ENCODE results near the gene CYBC1. TPM values are rescaled to one million over a fixed set of nuclear protein-coding genes. Genes with fewer than 3 reads are reported as not detected.
"Not testable (repeated sequence)": the region's sequence is repeated elsewhere in the genome, so short reads cannot be mapped to it uniquely, and the experiment has no call there.

CYBC1 gene
- total and polyA plus RNA-seq, 3 donors from 2014 or later = 46.3 to 88.2 (median 61.1) TPM

GRCh38 chr17:82415336-82415735 lies 35.2 kb downstream of the CYBC1 start:
- Histone ChIP-seq H3K27ac (no peak overlapping the region), H3K4me3 (no peak overlapping the region), H3K9me3 (no peaks in the 10 kb centered on the region), H3K27me3 (no peaks in the 10 kb centered on the region), H3K4me1 (peaks cover 10% of the 10 kb centered on the region), H3K36me3 (ENCODE audit: low read depth, missing control alignments) (no peaks in the 10 kb centered on the region)
- no peak for DNase-seq
- intact Hi-C loops (cut with DNase I; ENCODE audit: low total_unique reads) = loop anchor here (10.0 kb wide), 1 partner anchor 61 kb away; the partner anchor contains the start of gene TEX19
- TF ChIP-seq POLR2A (IDR thresholded peaks at IDR 0.05) (no peak), CTCF (IDR thresholded peaks at IDR 0.05) (no peak)
- 78 to 85% methylated on average over 19 to 26 of the region's 26 CpGs for WGBS, 2 donors

- peak; percentile 80 for DNase-seq
- Histone ChIP-seq H3K4me3 (no peak overlapping the region), H3K4me1 (peaks cover 10% of the 10 kb centered on the region), H3K27ac (no peak overlapping the region), H3K36me3 (ENCODE audit: low read depth, missing control alignments) (no peaks in the 10 kb centered on the region), H3K9me3 (no peaks in the 10 kb centered on the region), H3K27me3 (no peaks in the 10 kb centered on the region)
- intact Hi-C loops (cut with DNase I; ENCODE audit: low total_unique reads) = loop anchor here (10.0 kb wide), 1 partner anchor 60 kb away; the partner anchor contains the start of gene TEX19
- TF ChIP-seq POLR2A (IDR thresholded peaks at IDR 0.05) (no peak), CTCF (IDR thresholded peaks at IDR 0.05) (peak; percentile 53 to 75 (median 61))
- WGBS, 2 donors = 12 to 16% methylated on average over 37 to 38 of the region's 38 CpGs
These were observed 35.8 kb downstream of the CYBC1 start for GRCh38 chr17:82414548-82415281.

GRCh38 chr17:82412535-82413520 lies 37.7 kb downstream of the CYBC1 start:
- no peak for DNase-seq
- H3K4me3 ChIP-seq = no peak overlapping the region
- H3K9me3 ChIP-seq = no peaks in the 10 kb centered on the region
- TF ChIP-seq CTCF (IDR thresholded peaks at IDR 0.05) (no peak), POLR2A (IDR thresholded peaks at IDR 0.05) (no peak)
- H3K36me3 ChIP-seq (ENCODE audit: low read depth, missing control alignments) = no peaks in the 10 kb centered on the region
- 58 to 72% methylated on average over 27 to 29 of the region's 29 CpGs for WGBS, 2 donors
- no peaks in the 10 kb centered on the region for H3K27me3 ChIP-seq
- no peak overlapping the region for H3K27ac ChIP-seq
- intact Hi-C loops (cut with DNase I; ENCODE audit: low total_unique reads) = loop anchor here (10.0 kb wide), 1 partner anchor 58 kb away; the partner anchor contains the start of gene TEX19
- peaks cover 6% of the 10 kb centered on the region for H3K4me1 ChIP-seq

GRCh38 chr17:82412081-82412480 lies 38.5 kb downstream of the CYBC1 start:
- not testable (repeated sequence) for H3K36me3 ChIP-seq (ENCODE audit: low read depth, missing control alignments); H3K9me3 ChIP-seq; H3K27ac ChIP-seq; H3K27me3 ChIP-seq; DNase-seq; H3K4me1 ChIP-seq; H3K4me3 ChIP-seq
- WGBS, 2 donors = 84 to 87% methylated on average over 9 to 16 of the region's 16 CpGs
- intact Hi-C loops (cut with DNase I; ENCODE audit: low total_unique reads) = loop anchor here (10.0 kb wide), 1 partner anchor 57 kb away; the partner anchor contains the start of gene TEX19

All from testis (tissue), 3 donors.